DMS114 treated with DMSO at 0.1 percent for 48 hours (cell line): ENCODE measurements around the gene PTTG1.

ENCODE experiments used
- DNase-seq: peaks from one replicate; lab custom pipeline; 2025; ENCODE audit not compliant: unreplicated experiment; lab: John Stamatoyannopoulos, UW

The PTTG1 gene

DNA sequence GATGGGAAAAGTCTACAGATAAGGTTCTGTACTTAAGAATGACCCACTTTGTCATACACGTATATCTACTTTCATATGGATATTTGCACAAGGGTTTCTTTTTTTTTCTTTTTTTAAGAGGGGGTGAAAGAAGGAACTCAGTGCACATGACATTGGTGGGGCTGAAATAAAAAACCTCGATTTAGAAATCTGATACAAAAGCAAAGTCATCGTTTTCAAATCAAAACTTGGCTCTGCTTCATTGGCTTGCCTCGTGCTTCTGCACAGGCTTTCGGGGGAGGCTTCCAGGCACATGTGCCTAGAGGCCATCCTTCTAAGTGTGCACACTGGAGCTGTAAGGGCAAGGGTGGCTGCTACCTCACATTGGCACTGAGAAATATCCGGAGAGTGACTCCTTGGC, 31.1 kb downstream of the PTTG1 start:
- DNase-seq = no peak

DNA sequence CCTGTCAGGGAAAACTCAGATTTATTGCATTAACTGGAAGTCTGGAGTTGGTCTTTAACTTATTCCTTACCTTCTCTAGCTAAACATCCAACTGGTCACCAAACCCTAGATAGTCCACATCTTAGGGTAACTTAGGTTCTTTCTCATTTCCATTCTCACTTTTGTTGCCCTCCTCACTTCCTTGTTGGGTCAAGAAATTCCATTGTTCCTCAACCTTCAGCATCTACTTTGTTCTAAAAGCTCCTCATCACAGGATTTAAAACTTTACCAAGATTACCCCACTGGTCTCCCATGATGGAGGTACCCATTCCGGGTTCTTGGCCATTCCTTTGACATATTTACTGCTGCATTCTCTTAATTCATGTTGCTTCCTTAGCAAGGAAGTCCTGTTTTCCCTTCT, 32.1 kb downstream of the PTTG1 start:
- no peak for DNase-seq

DNA sequence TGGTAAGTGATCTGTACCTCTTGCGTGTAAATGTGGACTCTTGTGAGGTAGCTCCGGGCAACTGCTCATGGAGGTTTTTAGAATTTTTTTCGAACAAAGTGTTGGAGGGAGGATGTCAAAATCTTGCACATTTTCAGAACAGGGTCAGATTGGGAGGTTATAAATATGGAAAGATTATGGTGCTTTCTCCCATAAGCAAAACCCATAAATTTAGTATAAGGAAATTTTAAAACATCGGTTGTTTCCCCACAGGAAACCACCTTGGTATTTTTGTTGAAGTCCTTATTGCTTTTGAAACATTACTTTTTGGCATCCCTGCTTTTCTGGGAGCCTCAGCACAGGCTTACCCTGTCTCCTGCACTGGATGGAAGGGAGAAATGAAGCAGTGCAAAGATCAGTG, 33.9 kb downstream of the PTTG1 start:
- no peak for DNase-seq

DNA sequence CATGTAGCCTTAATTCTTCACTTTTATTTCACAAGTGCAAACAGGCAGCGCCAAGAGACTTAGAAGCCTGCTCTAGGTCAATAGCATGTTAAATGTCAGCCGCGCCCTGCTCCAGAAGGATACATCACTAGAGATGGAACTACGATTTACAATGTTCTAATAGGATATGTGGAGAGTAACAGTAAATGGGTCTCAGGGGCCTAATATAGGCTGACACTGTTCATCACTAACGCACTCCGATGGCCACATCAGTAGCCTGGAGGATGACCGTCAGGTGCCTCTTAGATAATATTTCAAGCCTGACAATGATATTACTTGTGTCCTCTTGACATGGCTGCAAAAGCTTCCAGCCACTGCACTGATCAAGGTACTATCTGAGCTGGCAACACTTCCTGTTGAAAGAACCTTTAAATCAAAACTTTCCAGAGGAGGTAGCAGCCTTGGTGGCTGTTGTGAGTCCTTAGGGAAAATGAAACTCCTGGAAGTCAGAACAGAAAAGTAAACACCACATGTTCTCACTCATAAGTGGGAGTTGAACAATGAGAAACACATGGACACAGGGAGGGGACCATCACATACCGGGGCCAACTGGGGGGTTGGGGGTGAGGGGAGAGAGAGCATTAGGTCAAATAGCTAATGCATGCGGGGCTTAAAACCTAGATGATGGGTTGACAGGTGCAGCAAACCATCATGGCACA, 35.0 kb downstream of the PTTG1 start:
- DNase-seq = no peak

DNA sequence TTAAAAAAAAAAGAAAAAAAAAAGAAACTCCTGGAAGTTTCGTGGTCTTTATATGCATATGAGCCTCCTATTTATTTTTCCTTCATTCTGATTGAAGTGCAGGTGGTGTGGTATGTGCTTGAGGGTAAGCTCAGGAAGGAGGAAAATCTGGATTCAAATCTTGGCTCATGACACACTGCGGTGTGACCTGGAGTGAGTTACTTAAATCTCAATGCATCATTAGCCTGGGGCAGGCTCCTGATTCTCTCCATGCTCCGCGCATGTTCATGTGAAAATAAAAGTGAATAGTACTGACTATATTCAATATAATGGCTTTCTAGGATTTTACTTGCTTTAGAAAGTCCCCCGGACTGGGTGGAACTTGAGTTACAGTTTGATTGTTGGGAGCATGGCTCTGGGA, 35.6 kb downstream of the PTTG1 start:
- DNase-seq = no peak

DNA sequence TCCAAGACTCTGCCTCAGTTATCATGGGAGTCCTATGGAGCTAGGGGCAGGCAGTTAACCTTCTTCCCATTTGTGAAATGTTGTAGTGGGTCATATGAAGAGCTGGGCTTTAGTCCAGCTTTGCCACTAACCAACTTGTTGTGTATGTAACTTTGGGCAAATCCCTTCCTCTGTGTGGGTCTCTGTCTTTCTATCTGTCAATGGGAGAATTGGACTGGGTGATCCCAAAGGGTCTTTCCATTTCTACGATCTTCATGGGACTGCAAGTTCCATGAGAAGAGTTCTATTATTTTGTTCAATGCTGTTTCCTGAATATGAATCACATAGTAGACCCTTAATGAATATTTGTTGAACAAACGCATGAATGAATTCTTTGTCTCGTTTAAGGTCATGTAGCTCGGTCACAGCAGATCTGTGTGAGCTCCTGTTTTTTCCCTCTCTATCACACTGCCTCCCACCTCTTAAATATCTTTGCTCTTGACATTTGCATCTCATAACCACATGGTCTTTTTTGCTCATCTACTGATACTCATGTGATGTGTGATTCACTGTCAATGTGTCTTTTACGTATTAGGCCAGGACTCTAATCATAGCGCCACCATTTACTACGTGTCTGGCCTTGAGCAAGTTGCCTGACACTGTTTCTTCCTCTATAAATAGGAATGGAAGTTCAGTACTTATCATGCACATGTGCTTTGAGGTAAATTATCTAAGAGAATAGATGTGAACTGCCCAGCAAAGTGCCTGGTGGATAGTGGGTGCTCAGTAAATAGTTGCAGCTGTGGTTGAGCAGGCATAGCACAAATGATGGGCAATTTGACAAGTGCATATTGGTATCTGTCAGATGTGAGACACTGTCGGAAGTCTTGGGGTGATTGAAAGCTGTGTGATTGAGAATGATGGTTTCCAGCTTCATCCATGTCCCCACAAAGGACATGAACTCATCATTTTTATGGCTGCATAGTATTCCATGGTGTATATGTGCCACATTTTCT, 37.4 kb downstream of the PTTG1 start:
- DNase-seq = no peak

DNA sequence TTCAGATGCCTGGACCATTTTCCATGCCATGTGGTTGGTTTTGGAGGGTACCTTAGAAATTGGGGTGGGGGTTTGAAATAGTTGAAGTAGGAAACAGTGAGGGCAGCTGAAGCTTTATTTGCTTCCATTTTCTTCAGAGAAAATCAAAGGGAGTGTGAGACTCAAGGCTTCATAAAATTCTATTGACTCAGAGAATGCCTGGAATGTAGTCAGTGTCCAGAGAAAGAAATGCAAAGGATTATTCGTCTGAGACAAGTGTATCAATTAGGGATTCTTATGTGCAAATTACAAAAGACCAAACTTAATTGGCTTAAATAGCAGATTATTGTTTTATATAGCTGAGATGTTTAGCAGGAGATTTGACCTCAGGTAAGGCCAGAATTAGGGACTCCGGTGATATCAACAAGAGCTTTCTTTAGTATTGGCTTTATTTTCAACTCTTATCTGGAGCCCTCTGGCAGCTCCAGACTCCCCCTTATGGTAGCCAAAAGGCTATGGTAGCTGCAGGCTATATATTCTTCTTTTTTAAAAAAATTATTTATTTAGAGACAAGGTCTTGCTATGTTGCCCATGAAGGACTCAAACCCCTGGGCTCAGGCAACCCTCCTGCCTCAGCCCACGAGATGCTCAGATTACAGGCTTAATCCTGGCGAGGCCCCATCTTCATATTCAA, 38.9 kb downstream of the PTTG1 start:
- DNase-seq = no peak

DNA sequence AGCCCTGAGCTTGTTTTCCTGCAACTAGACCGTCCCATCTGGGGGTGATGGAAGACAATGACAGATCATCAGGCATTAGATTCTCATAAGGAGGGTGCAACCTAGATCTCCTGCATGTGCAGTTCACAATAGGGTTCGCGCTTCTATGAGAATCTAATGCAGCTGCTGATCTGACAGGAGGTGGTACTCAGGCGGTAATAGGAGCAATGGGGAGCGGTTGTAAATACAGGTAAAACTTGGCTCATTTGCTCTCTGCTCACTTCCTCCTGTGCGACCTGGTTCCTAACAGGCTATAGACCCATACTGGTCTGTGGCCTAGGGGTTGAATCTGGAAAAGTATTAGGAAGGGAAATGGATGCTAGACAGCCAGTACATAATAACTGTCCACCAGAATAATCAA, 39.7 kb downstream of the PTTG1 start:
- DNase-seq = no peak

DNA sequence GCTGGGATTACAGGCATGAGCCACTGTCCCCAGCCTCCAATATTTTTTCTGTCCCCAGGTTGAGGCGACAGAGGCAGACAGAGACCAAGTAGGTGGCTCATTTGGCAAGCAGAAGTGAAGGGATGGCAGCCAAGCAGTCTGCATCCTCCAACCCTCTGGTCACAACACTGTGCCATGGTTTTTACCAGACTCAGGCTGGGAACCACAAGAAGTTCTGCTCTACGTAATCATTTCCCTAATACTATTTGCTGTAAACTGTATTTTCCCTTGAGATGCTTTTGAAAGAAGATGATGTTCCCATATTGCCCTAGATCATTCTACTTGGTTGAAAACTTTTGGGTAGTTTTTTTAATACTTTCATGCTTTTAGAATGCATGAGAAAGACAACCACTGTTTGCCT, 40.5 kb downstream of the PTTG1 start:
- no peak for DNase-seq

DNA sequence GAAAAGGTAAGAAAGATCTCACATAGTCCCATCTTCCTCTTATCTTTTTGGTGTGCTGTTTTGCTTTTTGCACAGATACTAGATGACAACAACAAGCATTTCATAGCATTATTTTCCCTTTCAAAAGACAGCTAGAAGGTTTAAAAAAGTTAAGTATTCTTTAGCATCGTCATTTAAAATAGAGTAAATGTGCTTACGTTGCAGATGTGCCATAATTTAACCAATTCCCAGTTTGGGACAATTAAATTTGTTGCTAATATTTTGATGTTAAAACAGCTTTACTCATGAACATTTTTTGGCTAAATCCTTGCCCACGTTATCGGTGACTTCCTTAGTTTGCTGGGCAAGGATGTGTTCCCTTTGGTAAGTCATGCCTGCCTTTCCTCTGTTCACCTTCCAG, 41.6 kb downstream of the PTTG1 start:
- no peak for DNase-seq

DNA sequence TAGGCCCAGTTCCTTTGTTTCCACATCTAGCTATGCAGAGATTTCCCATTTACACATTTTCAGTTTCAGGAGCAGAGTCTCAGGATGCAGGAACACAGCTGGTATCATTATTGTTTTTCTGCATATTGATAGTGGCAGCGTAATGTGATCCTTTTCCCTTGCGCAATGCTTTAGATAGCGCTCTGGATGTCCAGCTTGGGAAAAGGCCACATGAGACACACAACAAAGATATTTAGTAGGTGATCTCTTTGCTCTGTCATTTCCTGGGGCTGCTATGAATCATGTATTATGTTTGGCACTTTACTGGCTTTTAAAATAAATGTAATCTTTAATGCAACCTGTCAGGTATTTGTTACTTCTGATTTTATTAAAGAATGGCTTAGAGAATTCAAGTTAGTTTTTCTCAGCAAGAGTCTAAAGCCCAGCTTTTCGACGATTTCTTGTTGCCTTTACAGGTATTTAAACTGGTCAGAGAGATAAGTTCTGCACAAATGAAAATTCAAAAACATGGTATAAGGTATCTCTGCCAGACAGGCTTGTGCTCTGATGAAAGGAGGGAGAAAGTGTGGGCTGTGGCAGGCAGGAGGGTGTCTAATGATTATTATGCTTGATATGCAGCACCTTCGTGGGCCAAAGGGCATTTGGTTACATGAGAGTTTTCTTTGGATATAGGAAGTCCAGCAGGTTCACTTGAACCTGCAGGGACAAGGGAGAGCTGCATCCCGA, 42.2 kb downstream of the PTTG1 start:
- no peak for DNase-seq

DNA sequence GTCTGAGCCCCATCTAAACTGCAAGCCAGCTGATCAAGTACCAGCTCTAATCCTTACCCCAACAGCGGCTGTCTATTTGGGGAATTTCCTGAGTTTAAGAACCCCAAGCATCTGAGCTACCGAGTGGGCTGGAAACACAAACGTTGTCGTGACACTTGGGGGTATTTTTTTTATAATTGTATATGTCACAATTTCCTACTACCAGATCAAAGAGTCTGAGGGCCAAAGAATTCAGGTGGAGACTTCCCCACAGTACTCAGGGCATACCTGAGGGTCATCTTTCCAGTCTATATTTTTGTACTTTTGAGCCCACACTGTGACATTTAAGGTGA, 42.8 kb downstream of the PTTG1 start:
- no peak for DNase-seq

DNA sequence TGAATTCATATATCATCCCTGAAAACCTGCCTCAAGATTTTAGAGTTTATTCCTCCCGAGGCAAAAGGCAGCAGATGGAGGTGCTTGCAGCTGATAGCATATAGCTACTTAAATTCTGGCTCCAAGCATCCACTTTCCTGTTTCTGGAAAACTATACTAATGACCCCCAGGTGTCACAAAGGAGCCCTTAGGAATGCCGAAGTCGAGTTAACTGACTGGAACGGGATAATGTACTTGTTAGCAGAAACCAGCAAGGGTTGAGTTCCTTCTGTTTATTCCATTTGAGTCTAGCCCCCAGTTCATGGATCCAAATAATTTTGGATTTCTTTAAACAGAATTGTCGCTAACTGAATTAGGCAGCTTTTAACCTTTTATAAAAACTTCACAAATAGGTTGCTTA, 44.5 kb downstream of the PTTG1 start:
- DNase-seq = no peak

DNA sequence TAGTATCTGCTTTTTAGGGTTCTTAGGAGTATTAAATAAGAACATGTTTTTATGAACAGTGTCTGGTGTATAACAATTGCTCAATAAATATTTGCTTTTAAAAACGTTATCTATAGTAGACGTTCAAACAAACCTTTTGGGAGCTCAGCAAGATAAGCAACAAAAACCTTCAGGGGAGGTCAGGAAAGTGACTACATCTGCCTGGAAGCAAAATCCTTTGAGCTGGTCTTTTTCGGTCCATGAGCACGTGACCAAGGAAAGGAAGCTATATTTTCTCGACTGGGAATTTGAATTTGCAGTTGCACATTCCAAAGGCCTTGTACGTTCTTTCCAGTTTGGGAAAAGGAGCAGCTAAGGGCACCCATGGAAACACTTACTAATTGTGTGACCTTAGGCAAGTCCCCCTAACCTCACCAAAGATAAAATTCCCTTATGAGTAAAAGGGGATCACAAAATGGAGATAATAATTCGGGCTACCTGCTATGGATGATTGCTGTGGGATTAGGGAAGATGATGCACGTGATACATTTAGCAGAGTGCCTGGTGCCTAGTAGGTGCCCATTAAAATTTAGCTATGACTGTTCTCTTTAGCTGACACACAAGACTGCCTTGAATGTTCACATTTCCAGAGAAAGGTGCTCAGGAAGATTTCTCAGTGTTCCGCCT, 45.4 kb downstream of the PTTG1 start:
- no peak for DNase-seq

DNA sequence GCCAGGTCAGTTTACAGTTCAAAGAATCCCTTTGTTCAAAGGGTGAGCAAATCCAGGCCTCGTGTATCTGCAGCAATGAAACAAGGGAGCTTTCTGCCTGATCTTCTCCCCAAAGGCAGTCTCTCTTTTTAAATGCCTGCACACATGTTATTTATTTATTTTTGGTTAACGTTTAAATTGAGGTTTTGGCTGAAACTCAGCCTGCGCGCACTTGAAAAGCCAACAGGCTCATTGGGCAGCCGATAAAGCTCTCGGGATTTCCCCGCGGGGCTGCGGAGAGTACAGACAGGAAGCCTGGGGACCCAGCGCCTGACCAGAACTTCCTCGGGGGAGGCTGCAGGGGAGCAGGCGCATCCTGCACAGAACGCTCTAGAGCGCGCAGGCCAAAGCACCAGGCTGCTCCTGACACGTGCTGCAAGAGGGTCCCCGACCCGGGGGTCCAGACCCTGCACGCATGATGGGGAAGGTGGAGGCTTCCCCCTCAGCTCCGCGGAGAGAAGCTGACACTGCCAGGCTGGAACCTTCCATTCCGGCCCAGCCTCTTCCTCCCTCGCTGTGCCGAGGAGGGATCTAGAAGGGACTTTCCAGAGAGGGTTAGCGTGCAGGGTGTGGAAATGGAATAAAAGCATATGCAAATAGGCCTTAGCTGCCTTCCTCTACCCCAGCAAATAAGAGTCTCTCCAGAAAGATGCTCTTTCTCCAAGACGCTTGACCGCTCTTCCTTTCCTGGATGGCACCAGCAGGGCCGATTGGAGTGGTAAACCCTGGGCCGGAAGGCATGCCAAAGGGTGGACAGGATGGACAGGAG, 46.1 kb downstream of the PTTG1 start:
- no peak for DNase-seq

DNA sequence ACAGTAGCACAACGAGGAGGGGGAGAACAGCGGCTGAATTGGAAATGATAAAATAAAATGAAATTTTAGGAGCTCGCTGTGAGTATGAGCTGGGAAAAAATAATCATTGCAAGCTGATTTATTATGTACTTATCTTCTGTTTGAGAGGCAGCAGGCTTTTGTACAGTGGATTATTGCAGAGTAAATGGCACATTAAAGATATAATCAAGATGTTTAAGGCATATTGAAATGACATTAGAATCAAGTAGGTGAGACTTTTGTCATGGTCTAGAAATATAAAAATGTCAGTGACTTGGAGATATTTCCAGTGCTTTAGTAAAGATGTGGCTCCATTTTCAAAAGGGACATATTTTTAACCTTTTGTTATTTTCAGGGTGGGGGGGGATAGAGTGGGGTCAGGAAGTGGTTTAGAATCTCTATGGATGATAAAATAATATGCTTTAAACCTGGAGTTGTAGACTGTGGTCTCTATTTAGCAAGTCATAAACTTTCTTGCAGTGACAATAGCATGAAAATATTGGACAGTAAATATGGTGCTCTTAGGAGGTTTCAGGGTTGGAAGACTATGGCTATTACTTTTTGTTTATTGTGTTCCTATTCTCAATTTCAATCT, 46.8 kb downstream of the PTTG1 start:
- DNase-seq = no peak

DNA sequence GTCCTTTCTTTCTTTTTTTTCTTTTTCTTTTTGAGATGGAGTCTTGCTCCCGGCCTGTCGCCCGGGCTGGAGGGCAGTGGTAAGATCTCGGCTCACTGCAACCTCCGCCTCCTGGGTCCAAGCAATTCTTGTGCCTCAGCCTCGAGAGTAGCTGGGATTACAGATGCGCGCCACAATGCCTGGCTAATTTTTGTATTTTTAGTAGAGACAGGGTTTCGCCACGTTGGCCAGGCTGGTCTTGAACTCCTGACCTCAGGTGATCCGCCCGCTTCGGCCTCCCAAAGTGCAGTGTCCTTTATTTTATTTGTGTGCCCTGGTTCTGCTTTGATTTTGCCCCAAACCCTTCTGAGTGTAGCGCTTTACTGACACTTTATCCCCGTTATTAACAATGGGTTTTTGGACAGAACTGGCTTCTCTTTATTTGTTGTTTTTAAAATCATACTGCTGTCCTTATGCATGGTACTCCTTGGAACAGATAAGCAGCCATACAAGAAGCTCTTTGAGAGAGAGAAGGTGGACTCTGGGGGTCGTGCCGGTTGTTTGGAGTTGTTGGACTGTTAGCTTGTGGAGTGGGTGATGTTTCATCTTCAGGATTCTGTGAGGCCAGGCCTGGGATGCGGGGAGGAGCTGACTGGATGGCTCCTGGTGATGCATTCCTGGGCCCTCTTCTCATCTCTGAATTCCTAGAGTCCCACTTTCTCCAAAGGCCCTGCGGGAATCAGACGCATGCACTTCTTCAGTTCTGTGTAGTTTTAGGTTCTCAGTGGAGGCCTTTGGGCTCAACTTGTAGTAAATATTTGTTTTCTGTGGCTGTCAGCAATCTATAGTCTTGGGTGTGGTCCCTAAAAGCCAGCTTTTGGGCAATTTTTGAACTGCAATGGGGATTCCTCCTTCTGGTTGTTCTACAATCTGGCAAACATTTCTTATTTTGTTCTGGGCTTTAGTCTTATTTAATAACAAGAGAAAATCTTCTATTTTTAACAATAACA, 47.8 kb downstream of the PTTG1 start:
- DNase-seq = no peak
